Caki2 (cell line): ENCODE results near the gene EPN3. TPM values are rescaled to one million over a fixed set of nuclear protein-coding genes. Genes with fewer than 3 reads are reported as not detected.

ENCODE experiments used
- DNase-seq: peaks from one replicate; pipeline ENCODE4 v3.0.0-alpha.2; 2015; ENCODE audit warnings: low read depth
- in situ Hi-C: cut with HindIII; loops from 2 replicates; pipeline ENCODE4 v1.10.0; 2016; ENCODE audit warnings: low sequenced_read_pairs, low pct_unique_long_range_greater_than_20kb, mixed read lengths
- total RNA-seq: library from RNA; depleted of rRNA; stranded (reverse); fragments of >200 nt; shearing (Covaris generic); gene quantifications from 2 replicates; pipeline ENCODE4 v1.2.3, GENCODE V29; 2014; ENCODE audit warnings: low replicate concordance

EPN3 gene
- total RNA-seq, 1 experiment from 2014 or later, result 0.07 TPM

GRCh38 chr17:50559674-50560184 lies 27.2 kb downstream of the EPN3 start:
- in situ Hi-C loops, result no loop called here
- DNase-seq, result peak; percentile 60

GRCh38 chr17:50560185-50560824 lies 27.8 kb downstream of the EPN3 start, which contains the start of gene CACNA1G:
Gene CACNA1G (plus strand): TSS chr17:50560715. CDS start chr17:50561460, 745 bp downstream.
- in situ Hi-C loops, result no loop called here
- DNase-seq, result peak; percentile 86

- in situ Hi-C loops, result no loop called here
These were observed 28.6 kb downstream of the EPN3 start for GRCh38 chr17:50560931-50561745.

GRCh38 chr17:50561746-50562141 lies 29.2 kb downstream of the EPN3 start:
- DNase-seq, result no peak
- in situ Hi-C loops, result no loop called here

More at GRCh38 chr17:50560931-50561745, 28.6 kb downstream of the EPN3 start:
- no peak for DNase-seq

GRCh38 chr17:50562242-50563091 lies 29.9 kb downstream of the EPN3 start:
- in situ Hi-C loops, result no loop called here

GRCh38 chr17:50563092-50563511 lies 30.6 kb downstream of the EPN3 start:
- in situ Hi-C loops, result no loop called here
- no peak for DNase-seq

More at GRCh38 chr17:50562242-50563091, 29.9 kb downstream of the EPN3 start:
- no peak for DNase-seq

- no peak for DNase-seq
- in situ Hi-C loops, result no loop called here
These were observed 32.4 kb downstream of the EPN3 start for GRCh38 chr17:50564916-50565315.

GRCh38 chr17:50565402-50566350 lies 33.1 kb downstream of the EPN3 start:
- in situ Hi-C loops, result no loop called here
- peak; percentile 59 for DNase-seq

GRCh38 chr17:50566886-50567285 lies 34.4 kb downstream of the EPN3 start:
- in situ Hi-C loops, result no loop called here
- DNase-seq, result no peak

- in situ Hi-C loops, result no loop called here
- DNase-seq, result no peak
These were observed 36.1 kb downstream of the EPN3 start for GRCh38 chr17:50568659-50569058.

GRCh38 chr17:50569592-50569991 lies 37.1 kb downstream of the EPN3 start:
- in situ Hi-C loops, result no loop called here
- no peak for DNase-seq

GRCh38 chr17:50570032-50570431 lies 37.5 kb downstream of the EPN3 start:
- in situ Hi-C loops, result no loop called here
- DNase-seq, result no peak

- in situ Hi-C loops, result no loop called here
- no peak for DNase-seq
These were observed 38.0 kb downstream of the EPN3 start for GRCh38 chr17:50570528-50570927.

- DNase-seq, result no peak
- in situ Hi-C loops, result no loop called here
These were observed 39.1 kb downstream of the EPN3 start for GRCh38 chr17:50571681-50572080.

GRCh38 chr17:50572541-50572940 lies 40.0 kb downstream of the EPN3 start:
- DNase-seq, result no peak
- in situ Hi-C loops, result no loop called here

GRCh38 chr17:50573866-50574611 lies 41.5 kb downstream of the EPN3 start:
- in situ Hi-C loops, result no loop called here
- DNase-seq, result no peak
